Suprapubic skin (tissue), 4 donors: ENCODE results near the gene PLCXD3. TPM values are rescaled to one million over a fixed set of nuclear protein-coding genes. Genes with fewer than 3 reads are reported as not detected.

Source experiments
- DNase-seq, 2 donors: peaks; one replicate each; pipeline ENCODE4 v3.0.0-alpha.2; 2019; ENCODE audit warnings: low spot score in 2 of 2
- H3K27ac ChIP-seq: fragments of 200-600 bp; sonication (generic); one replicate; pipeline ENCODE4 v1.5.1; 2019
- H3K27me3 ChIP-seq: fragments of 200-600 bp; sonication (generic); one replicate; pipeline ENCODE4 v1.5.1; 2019
- H3K36me3 ChIP-seq: fragments of 200-600 bp; sonication (generic); one replicate; pipeline ENCODE4 v1.5.1; 2019
- H3K4me1 ChIP-seq: fragments of 200-600 bp; sonication (generic); one replicate; pipeline ENCODE4 v1.5.1; 2019
- H3K4me3 ChIP-seq: fragments of 200-600 bp; sonication (generic); one replicate; pipeline ENCODE4 v1.5.1; 2019; ENCODE audit warnings: mild to moderate bottlenecking
- H3K9me3 ChIP-seq: fragments of 200-600 bp; sonication (generic); one replicate; pipeline ENCODE4 v1.5.1; 2019
- EP300 ChIP-seq: sonication (generic); formaldehyde crosslinking; IDR thresholded peaks from one replicate; pipeline ENCODE4 v1.6.1; 2017; ENCODE audit warnings: antibody characterized with exemption
- POLR2A ChIP-seq, 2 donors: fragments of 450-650 bp; IDR thresholded peaks; one replicate each; pipeline ENCODE4 v1.6.1; 2017; ENCODE audit warnings: antibody characterized with exemption in 2 of 2, mild to moderate bottlenecking in 2 of 2, moderate library complexity in 2 of 2
- POLR2AphosphoS5 ChIP-seq, 3 donors: sonication (generic); formaldehyde crosslinking; IDR thresholded peaks; one replicate each; pipeline ENCODE4 v1.6.1; 2017; ENCODE audit warnings: antibody characterized with exemption in 3 of 3
- WGBS: methylation state at CpG from one replicate; pipeline ENCODE4 v1.1.5; 2018; 5-methylcytosine and 5-hydroxymethylcytosine counted together
- total RNA-seq, 4 donors: library from RNA; depleted of rRNA; stranded (reverse); fragments of >200 nt; gene quantifications; one replicate each; pipeline ENCODE4 v1.1.0, GENCODE V29; 2016
- TF ChIP-seq, protein P1 (sequence below), 2 donors: fragments of 200-600 bp in 1 of 2; fragments of 450-650 bp in 1 of 2; sonication (generic) in 1 of 2; IDR thresholded peaks; one replicate each; pipeline ENCODE4 v1.5.1; 2016 to 2019; ENCODE audit warnings: antibody characterized with exemption in 2 of 2, mild to moderate bottlenecking in 1 of 2, moderate library complexity in 1 of 2

Gene PLCXD3
- total RNA-seq, 4 donors from 2014 or later = 0.15 to 1.6 (median 0.61) TPM

- TF ChIP-seq POLR2A (IDR thresholded peaks at IDR 0.05) (no peak), POLR2AphosphoS5 (IDR thresholded peaks at IDR 0.05) (no peak), EP300 (no peak)
- TF ChIP-seq, protein P1, sequence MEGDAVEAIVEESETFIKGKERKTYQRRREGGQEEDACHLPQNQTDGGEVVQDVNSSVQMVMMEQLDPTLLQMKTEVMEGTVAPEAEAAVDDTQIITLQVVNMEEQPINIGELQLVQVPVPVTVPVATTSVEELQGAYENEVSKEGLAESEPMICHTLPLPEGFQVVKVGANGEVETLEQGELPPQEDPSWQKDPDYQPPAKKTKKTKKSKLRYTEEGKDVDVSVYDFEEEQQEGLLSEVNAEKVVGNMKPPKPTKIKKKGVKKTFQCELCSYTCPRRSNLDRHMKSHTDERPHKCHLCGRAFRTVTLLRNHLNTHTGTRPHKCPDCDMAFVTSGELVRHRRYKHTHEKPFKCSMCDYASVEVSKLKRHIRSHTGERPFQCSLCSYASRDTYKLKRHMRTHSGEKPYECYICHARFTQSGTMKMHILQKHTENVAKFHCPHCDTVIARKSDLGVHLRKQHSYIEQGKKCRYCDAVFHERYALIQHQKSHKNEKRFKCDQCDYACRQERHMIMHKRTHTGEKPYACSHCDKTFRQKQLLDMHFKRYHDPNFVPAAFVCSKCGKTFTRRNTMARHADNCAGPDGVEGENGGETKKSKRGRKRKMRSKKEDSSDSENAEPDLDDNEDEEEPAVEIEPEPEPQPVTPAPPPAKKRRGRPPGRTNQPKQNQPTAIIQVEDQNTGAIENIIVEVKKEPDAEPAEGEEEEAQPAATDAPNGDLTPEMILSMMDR (IDR thresholded peaks at IDR 0.05) = no peak
- Histone ChIP-seq H3K27ac (no peak overlapping the region), H3K4me3 (no peak overlapping the region), H3K36me3 (no peaks in the 10 kb centered on the region), H3K27me3 (no peaks in the 10 kb centered on the region), H3K4me1 (no peaks in the 10 kb centered on the region), H3K9me3 (no peaks in the 10 kb centered on the region)
- DNase-seq = no peak
- 81% methylated on average over 2 of the region's 2 CpGs for WGBS
Observed at GRCh38 chr5:41286165-41286564, 224.2 kb downstream of the PLCXD3 start.

- 66% methylated on average over 2 of the region's 2 CpGs for WGBS
- H3K4me1 ChIP-seq = no peaks in the 10 kb centered on the region
- no peaks in the 10 kb centered on the region for H3K9me3 ChIP-seq
- no peaks in the 10 kb centered on the region for H3K27me3 ChIP-seq
- H3K27ac ChIP-seq = no peak overlapping the region
- no peak for TF ChIP-seq EP300
- no peak for DNase-seq
- no peak overlapping the region for H3K4me3 ChIP-seq
- no peaks in the 10 kb centered on the region for H3K36me3 ChIP-seq
Observed at GRCh38 chr5:41284938-41285337, 225.5 kb downstream of the PLCXD3 start.

GRCh38 chr5:41281215-41281810, 229.1 kb downstream of the PLCXD3 start:
- Histone ChIP-seq H3K4me1 (no peaks in the 10 kb centered on the region), H3K36me3 (no peaks in the 10 kb centered on the region), H3K4me3 (no peak overlapping the region), H3K27ac (no peak overlapping the region), H3K27me3 (no peaks in the 10 kb centered on the region), H3K9me3 (no peaks in the 10 kb centered on the region)
- WGBS = 60% methylated on average over 12 of the region's 12 CpGs
- TF ChIP-seq POLR2AphosphoS5 (IDR thresholded peaks at IDR 0.05) = no peak
- TF ChIP-seq, protein P1 (IDR thresholded peaks at IDR 0.05) = no peak
- no peak for TF ChIP-seq EP300
- no peak for TF ChIP-seq POLR2A (IDR thresholded peaks at IDR 0.05)
- DNase-seq = no peak

GRCh38 chr5:41279040-41279439, 231.4 kb downstream of the PLCXD3 start:
- 70% methylated on average over 2 of the region's 2 CpGs for WGBS

GRCh38 chr5:41277476-41278245, 232.7 kb downstream of the PLCXD3 start:
- Histone ChIP-seq H3K27ac (no peak overlapping the region), H3K4me3 (no peak overlapping the region), H3K4me1 (no peaks in the 10 kb centered on the region), H3K27me3 (no peaks in the 10 kb centered on the region), H3K9me3 (no peaks in the 10 kb centered on the region), H3K36me3 (no peaks in the 10 kb centered on the region)
- TF ChIP-seq EP300 (no peak), POLR2A (IDR thresholded peaks at IDR 0.05) (no peak), POLR2AphosphoS5 (IDR thresholded peaks at IDR 0.05) (no peak)
- TF ChIP-seq, protein P1 (IDR thresholded peaks at IDR 0.05) = no peak
- WGBS = 70% methylated on average over 4 of the region's 4 CpGs
- DNase-seq = no peak

More at GRCh38 chr5:41279040-41279439, 231.4 kb downstream of the PLCXD3 start:
- DNase-seq = no peak
- H3K36me3 ChIP-seq = no peaks in the 10 kb centered on the region
- TF ChIP-seq EP300 (no peak), POLR2A (IDR thresholded peaks at IDR 0.05) (no peak), POLR2AphosphoS5 (IDR thresholded peaks at IDR 0.05) (no peak)
- TF ChIP-seq, protein P1 (IDR thresholded peaks at IDR 0.05) = no peak
- H3K4me1 ChIP-seq = no peaks in the 10 kb centered on the region
- no peaks in the 10 kb centered on the region for H3K27me3 ChIP-seq
- no peak overlapping the region for H3K27ac ChIP-seq
- no peaks in the 10 kb centered on the region for H3K9me3 ChIP-seq
- H3K4me3 ChIP-seq = no peak overlapping the region
